LNCaP clone FGC (cell line): ENCODE data around the gene PHTF1.

Experiments
- DNase-seq: peaks from one replicate; pipeline ENCODE4 v3.0.0-alpha.2; 2011; ENCODE audit warnings: low read depth
- H3K4me3 ChIP-seq: 2 replicates; pipeline ENCODE4 v1.5.1; 2011; ENCODE audit warnings: mild to moderate bottlenecking, low read depth, low read length, control low read depth
- TF ChIP-seq, protein P1 (sequence below): IDR thresholded peaks from 2 replicates; pipeline ENCODE4 v1.5.1; 2012; ENCODE audit warnings: mild to moderate bottlenecking; ENCODE audit not compliant: control insufficient read depth, insufficient read depth; ENCODE audit errors: extremely low read depth

PHTF1 gene

DNA sequence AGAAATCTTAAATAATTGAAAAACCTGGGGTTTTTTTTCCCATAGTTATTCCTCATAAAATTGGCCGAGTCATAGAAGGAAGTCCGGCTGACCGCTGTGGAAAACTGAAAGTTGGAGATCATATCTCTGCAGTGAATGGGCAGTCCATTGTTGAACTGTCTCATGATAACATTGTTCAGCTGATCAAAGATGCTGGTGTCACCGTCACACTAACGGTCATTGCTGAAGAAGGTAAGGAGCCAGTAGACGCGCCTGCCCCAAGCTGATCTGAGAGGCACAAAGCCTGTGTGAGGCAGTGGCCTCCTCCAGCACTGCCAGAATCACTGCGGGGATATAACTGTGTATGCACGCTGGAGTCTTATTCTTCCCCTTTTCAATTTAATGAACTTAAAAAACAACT is 100.3 kb downstream of the PHTF1 start:
- no peak overlapping the region for H3K4me3 ChIP-seq
- no peak for DNase-seq
- TF ChIP-seq, protein P1, sequence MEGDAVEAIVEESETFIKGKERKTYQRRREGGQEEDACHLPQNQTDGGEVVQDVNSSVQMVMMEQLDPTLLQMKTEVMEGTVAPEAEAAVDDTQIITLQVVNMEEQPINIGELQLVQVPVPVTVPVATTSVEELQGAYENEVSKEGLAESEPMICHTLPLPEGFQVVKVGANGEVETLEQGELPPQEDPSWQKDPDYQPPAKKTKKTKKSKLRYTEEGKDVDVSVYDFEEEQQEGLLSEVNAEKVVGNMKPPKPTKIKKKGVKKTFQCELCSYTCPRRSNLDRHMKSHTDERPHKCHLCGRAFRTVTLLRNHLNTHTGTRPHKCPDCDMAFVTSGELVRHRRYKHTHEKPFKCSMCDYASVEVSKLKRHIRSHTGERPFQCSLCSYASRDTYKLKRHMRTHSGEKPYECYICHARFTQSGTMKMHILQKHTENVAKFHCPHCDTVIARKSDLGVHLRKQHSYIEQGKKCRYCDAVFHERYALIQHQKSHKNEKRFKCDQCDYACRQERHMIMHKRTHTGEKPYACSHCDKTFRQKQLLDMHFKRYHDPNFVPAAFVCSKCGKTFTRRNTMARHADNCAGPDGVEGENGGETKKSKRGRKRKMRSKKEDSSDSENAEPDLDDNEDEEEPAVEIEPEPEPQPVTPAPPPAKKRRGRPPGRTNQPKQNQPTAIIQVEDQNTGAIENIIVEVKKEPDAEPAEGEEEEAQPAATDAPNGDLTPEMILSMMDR, result no peak

DNA sequence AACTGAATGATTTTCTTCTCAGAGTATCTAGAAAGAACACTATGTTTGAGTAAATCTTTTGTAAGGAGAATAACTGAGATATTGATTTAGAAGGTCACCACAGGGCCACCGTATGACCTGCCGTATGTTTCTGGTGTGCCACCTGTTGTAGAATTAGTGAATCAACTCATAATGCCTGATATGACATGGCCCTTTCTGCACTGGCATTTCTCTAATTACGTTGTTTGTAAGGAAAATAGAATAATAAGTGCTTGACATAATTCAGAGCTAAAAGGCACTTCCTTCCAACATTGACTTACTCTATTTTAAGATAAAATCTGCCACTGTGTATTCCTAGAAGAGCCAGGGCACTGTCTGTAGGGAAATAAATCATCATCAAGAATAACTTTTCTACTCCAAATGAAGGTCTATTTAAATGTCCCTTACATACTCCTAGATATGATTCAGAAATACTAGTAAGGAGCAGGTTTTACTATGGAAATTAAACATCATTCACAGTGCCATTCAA is 101.7 kb downstream of the PHTF1 start:
- TF ChIP-seq, protein P1, result no peak

DNA sequence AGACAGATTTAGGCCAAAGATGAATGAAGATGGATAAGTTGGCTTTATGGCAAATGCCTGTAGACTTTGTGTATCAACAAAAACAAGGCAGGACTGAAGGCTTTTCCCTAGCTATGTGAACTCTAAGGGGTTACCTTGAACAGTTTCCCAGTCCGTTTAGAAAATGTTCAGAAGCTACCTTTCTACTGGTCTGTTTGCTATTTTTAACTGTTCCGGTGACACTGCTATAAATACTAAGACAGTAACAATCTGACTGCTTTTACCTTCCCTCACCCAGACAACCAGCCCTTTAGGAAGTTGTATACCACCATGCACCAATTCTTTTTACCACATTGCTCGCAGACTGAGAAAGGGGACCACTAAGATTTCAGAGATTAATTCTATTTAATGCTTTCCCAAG is 102.2 kb downstream of the PHTF1 start:
- DNase-seq, result no peak
- TF ChIP-seq, protein P1, result no peak
- H3K4me3 ChIP-seq, result no peak overlapping the region

More for the DNA sequence above, 101.7 kb downstream of the PHTF1 start:
- DNase-seq, result no peak
- H3K4me3 ChIP-seq, result no peak overlapping the region

DNA sequence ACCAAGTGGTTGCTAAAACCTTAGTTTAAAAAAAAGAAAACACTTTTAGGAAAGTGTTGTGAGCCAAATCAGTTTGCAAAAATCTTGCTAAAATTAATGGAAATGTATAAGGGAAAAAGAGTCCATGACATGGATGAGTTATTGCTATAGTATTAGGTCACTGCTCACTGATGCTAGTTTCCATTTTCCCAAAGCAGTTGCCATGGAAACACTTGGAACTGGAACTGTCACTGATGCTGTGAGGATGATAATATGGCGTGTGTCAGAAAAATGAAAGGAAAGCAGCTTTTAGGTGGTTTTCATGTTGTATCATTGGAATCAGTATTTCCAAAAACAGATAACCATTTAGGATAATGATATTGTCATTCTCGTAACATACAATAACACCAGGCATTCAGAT is 104.4 kb downstream of the PHTF1 start:
- no peak for DNase-seq
- H3K4me3 ChIP-seq, result no peak overlapping the region
- TF ChIP-seq, protein P1, result no peak

DNA sequence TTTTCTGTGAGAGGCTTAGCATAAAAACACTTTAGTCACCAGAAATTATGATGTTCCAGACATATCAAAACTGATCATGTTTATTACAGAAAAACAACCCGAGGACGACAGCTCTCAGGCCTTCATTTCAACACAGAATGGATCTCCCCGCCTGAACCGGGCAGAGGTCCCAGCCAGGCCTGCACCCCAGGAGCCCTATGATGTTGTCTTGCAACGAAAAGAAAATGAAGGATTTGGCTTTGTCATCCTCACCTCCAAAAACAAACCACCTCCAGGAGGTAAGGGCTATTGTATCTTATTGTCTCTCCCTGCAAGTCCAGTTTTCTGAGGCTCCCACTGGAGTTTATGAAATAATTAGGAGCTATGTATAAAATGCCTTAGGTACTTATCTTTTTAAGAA is 105.5 kb downstream of the PHTF1 start:
- TF ChIP-seq, protein P1, result no peak
- no peak for DNase-seq

GRCh38 chr1:113652771-113653170 is 106.5 kb downstream of the PHTF1 start:
- DNase-seq, result no peak
- TF ChIP-seq, protein P1, result no peak
- H3K4me3 ChIP-seq, result no peak overlapping the region

More for the DNA sequence above, 105.5 kb downstream of the PHTF1 start:
- no peak overlapping the region for H3K4me3 ChIP-seq

- no peak for DNase-seq
- H3K4me3 ChIP-seq, result no peak overlapping the region
- TF ChIP-seq, protein P1, result no peak
Observed at GRCh38 chr1:113648478-113648877, 110.8 kb downstream of the PHTF1 start.
